ENCODE data around the gene FNBP1L.

DNA sequence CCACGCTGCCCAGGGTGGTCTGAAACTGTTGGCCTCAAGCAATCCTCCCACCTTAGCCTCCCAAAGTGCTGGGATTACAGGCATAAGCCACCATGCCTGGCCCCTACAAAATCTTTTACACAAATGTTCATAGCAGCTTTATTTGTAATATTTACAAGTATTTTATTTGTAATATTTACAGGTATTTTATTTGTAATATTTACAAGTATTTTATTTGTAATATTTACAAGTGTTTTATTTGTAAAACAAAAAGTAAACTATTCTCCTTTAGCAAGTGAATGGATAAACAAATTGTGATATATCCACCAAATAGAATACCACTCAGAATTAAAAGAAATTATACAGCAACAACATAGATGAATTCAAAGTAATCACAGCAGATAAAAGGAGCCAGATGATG lies 11.4 kb upstream of the FNBP1L start:
- TF ChIP-seq EZH2 (IDR thresholded peaks at IDR 0.05), result no peak
- no peak for TF ChIP-seq POLR2AphosphoS5 (IDR thresholded peaks at IDR 0.05; ENCODE audit: borderline replicate concordance, low read depth, low read length)
- no peak for TF ChIP-seq FOXP2 (optimal IDR thresholded peaks at IDR 0.05; ENCODE audit: control extremely low read depth, extremely low read length, insufficient read depth)

Data from SK-N-MC (cell line).